OCI-LY7 (cell line): ENCODE measurements around the gene DIAPH3.

Experiments used
- CTCF ChIP-seq: fragments of 200-600 bp; sonication (generic); conservative IDR thresholded peaks from 2 replicates; pipeline ENCODE4 v1.5.1; 2014; ENCODE audit warnings: mild to moderate bottlenecking, antibody characterized with exemption, low read length, moderate library complexity, mixed read lengths
- EZH2phosphoT487 ChIP-seq: fragments of 200-600 bp; sonication (generic); IDR thresholded peaks from 2 replicates; pipeline ENCODE4 v1.6.1; 2018; ENCODE audit warnings: low read depth, borderline replicate concordance, mild to moderate bottlenecking, mixed run types, antibody characterized with exemption, low read length, moderate library complexity, mixed read lengths

DNA sequence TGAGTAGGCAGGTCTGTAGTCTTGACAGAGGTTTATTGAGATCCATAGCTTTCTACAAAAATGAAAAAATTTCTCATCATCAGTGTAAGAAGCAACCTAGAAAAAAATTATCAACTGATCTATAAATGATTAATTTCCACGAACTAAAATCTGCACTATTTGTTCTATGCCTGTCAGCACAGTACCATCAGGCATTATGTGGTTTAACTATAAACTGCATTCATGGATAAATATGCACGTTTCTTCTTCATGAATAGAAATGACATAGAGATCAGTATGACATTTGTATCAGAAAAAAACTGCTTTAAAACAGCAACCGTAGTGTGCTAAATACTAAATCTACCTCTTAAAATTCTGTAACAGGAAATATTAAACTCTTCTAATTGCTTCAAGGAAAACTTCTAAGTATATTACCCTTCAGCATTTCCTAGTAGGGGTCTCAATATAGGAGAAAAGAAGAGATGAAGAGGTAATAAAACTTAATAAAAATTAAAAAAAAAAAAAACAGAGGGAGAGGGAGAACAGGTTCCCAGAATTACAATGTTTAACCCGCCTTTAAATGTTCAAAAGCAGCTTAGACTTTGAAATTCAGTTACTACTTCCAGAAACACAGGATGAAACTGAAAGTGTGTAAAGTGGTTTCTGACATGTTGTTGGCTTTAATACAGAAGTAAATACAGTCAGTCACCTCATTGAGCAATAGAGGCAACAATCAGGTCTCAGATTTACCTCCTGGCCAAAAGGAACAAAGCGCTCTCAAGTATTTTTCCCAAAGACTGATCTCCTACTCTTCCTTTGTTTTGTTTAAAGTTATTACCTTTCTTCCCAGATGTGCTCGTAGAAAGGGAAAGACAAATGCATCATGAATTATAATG lies 144.4 kb downstream of the DIAPH3 start:
- no peak for TF ChIP-seq CTCF
- no peak for TF ChIP-seq EZH2phosphoT487
